ENCODE measurements around the gene RHEX.

DNA sequence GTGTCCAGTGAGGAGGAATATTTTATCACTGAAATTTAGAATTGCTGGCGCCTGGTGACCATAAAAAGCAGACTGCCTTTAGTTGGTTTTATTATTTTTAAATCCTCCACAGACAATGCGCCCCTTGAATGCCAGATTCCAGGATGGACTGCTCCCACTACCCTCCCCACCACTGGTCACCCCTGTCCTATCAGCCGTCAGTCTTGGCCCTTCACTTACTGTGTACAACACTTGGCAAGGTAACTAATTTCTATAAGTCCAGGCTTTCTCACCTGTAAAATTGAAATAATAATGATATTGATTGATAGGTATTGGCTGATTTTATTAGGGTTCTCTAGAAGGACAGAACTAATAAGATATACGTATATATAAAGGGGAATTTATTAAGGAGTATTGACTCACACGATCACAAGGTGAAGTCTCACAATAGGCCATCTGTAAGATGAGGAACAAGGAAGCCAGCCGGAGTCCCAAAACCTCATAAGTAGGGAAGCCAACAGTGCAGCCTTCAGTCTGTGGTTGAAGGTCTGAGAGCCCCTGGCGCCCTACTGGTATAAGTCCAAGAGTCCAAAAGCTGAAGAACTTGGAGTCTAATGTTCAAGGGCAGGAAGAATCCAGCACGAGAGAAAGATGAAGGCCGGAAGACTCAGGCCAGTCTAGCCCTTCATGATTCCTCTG, 17.8 kb downstream of the RHEX start:
- TF ChIP-seq FOXJ3 (CRISPR knock-in tag; IDR thresholded peaks at IDR 0.05) (no peak), EZH2phosphoT487 (IDR thresholded peaks at IDR 0.05; ENCODE audit: borderline replicate concordance, low read depth) (no peak)

Data from SK-N-SH (cell line).